Fibroblast of villous mesenchyme (primary cell): ENCODE data around the gene METTL22. TPM values are rescaled to one million over a fixed set of nuclear protein-coding genes. Genes with fewer than 3 reads are reported as not detected.

Source experiments
- DNase-seq: peaks from one replicate; pipeline ENCODE4 v3.0.0-alpha.2; 2010; ENCODE audit warnings: low read depth
- H3K4me3 ChIP-seq: 2 replicates; pipeline ENCODE4 v1.5.1; 2011; ENCODE audit warnings: low read depth, mild to moderate bottlenecking, low read length
- CTCF ChIP-seq: IDR thresholded peaks from 2 replicates; pipeline ENCODE4 v1.5.1; 2012; ENCODE audit warnings: low read depth, mild to moderate bottlenecking, low read length; ENCODE audit not compliant: insufficient read depth
- total RNA-seq: library from RNA; depleted of rRNA; stranded (reverse); fragments of >200 nt; gene quantifications from 2 replicates; pipeline ENCODE4 v1.2.3, GENCODE V29; 2012

METTL22 gene
- total RNA-seq, 1 donor = 22.5 TPM

GRCh38 chr16:8641671-8642070, 20.2 kb downstream of the METTL22 start:
- DNase-seq = no peak
- TF ChIP-seq CTCF = no peak

GRCh38 chr16:8642146-8642545, 20.6 kb downstream of the METTL22 start:
- DNase-seq = no peak
- H3K4me3 ChIP-seq = no peak overlapping the region
- TF ChIP-seq CTCF = no peak

More at GRCh38 chr16:8641671-8642070, 20.2 kb downstream of the METTL22 start:
- no peak overlapping the region for H3K4me3 ChIP-seq

- no peak for DNase-seq
- H3K4me3 ChIP-seq = no peak overlapping the region
- no peak for TF ChIP-seq CTCF
These were observed 23.0 kb downstream of the METTL22 start for GRCh38 chr16:8644211-8645140.

GRCh38 chr16:8645141-8645521, 23.6 kb downstream of the METTL22 start:
- no peak for TF ChIP-seq CTCF
- DNase-seq = no peak
- no peak overlapping the region for H3K4me3 ChIP-seq

GRCh38 chr16:8645831-8646230, 24.3 kb downstream of the METTL22 start:
- H3K4me3 ChIP-seq = no peak overlapping the region
- TF ChIP-seq CTCF = no peak
- DNase-seq = no peak

- no peak for TF ChIP-seq CTCF
- no peak for DNase-seq
These were observed 25.0 kb downstream of the METTL22 start for GRCh38 chr16:8646326-8647053.

More at GRCh38 chr16:8646326-8647053, 25.0 kb downstream of the METTL22 start:
- no peak overlapping the region for H3K4me3 ChIP-seq
